Endothelial cell (in vitro differentiated cells): ENCODE measurements around the gene CLEC20A. TPM values are rescaled to one million over a fixed set of nuclear protein-coding genes. Genes with fewer than 3 reads are reported as not detected.

Source experiments
- DNase-seq: peaks from one replicate; pipeline ENCODE4 v3.0.0; 2021; ENCODE audit warnings: low spot score
- H3K27ac Mint-ChIP-seq: one replicate; pipeline ENCODE4 v1.8.0; 2021; ENCODE audit warnings: mixed read lengths, inconsistent platforms; ENCODE audit not compliant: unreplicated experiment
- H3K27me3 Mint-ChIP-seq: one replicate; pipeline ENCODE4 v1.8.0; 2021; ENCODE audit warnings: mild to moderate bottlenecking, moderate library complexity, mixed read lengths, inconsistent platforms; ENCODE audit not compliant: unreplicated experiment
- H3K36me3 Mint-ChIP-seq: one replicate; pipeline ENCODE4 v1.8.0; 2021; ENCODE audit warnings: mild to moderate bottlenecking, low read depth, mixed read lengths, inconsistent platforms; ENCODE audit not compliant: unreplicated experiment
- H3K4me1 Mint-ChIP-seq: one replicate; pipeline ENCODE4 v1.8.0; 2021; ENCODE audit warnings: mild to moderate bottlenecking, mixed read lengths, inconsistent platforms; ENCODE audit not compliant: unreplicated experiment
- H3K4me3 Mint-ChIP-seq: one replicate; pipeline ENCODE4 v1.8.0; 2021; ENCODE audit warnings: mild to moderate bottlenecking, mixed read lengths, inconsistent platforms; ENCODE audit not compliant: unreplicated experiment
- H3K9me3 Mint-ChIP-seq: one replicate; pipeline ENCODE4 v1.8.0; 2021; ENCODE audit warnings: mixed read lengths, inconsistent platforms; ENCODE audit not compliant: unreplicated experiment
- CTCF ChIP-seq: fragments of 200-600 bp; sonication (generic); IDR thresholded peaks from one replicate; pipeline ENCODE4 v1.5.0; 2021; ENCODE audit warnings: antibody characterized with exemption; ENCODE audit not compliant: unreplicated experiment
- long read RNA-seq: library from polyadenylated mRNA; unstranded; transcript quantifications from one replicate; pipeline ENCODE4 v2.0.0, GENCODE V29; 2020; ENCODE audit not compliant: unreplicated experiment
- total RNA-seq: library from RNA; stranded (reverse); fragmentation: NEBNext Ultra II Directional; extraction: Animal tissue kit (Norgen Biotek cat#: 25700); gene quantifications from one replicate; pipeline ENCODE4 v1.2.1, GENCODE V29; 2021; ENCODE audit not compliant: unreplicated experiment

CLEC20A gene
- not detected for total RNA-seq
- long read RNA-seq: 0 reads

- Mint-ChIP-seq H3K27me3 (peaks cover 13% of the 10 kb centered on the region), H3K9me3 (no peaks in the 10 kb centered on the region), H3K36me3 (peaks cover 4% of the 10 kb centered on the region), H3K4me3 (no peak within 1 kb of the TSS), H3K4me1 (peaks cover 24% of the 10 kb centered on the region), H3K27ac (no peak within 1 kb of the TSS)
- DNase-seq: no peak
- no peak for TF ChIP-seq CTCF
These were observed at the start of gene CLEC20A for GRCh38 chr1:178496410-178497135. Gene CLEC20A (minus strand): TSS chr1:178496964. CDS start chr1:178496939, 25 bp downstream.

GRCh38 chr1:178544531-178544930, 47.8 kb upstream of the CLEC20A start:
- peaks cover 7% of the 10 kb centered on the region for H3K4me1 Mint-ChIP-seq
- no peak overlapping the region for H3K4me3 Mint-ChIP-seq
- H3K9me3 Mint-ChIP-seq: no peaks in the 10 kb centered on the region
- no peaks in the 10 kb centered on the region for H3K36me3 Mint-ChIP-seq
- H3K27me3 Mint-ChIP-seq: peaks cover 4% of the 10 kb centered on the region
- DNase-seq: no peak
- no peak for TF ChIP-seq CTCF
- H3K27ac Mint-ChIP-seq: no peak overlapping the region

- DNase-seq: no peak
These were observed 46.5 kb upstream of the CLEC20A start for GRCh38 chr1:178543290-178543607.

GRCh38 chr1:178542554-178543289, 46.0 kb upstream of the CLEC20A start:
- Mint-ChIP-seq H3K4me1 (peaks cover 7% of the 10 kb centered on the region), H3K4me3 (peak overlapping the region; percentile 94), H3K36me3 (no peaks in the 10 kb centered on the region), H3K9me3 (no peaks in the 10 kb centered on the region), H3K27ac (peak overlapping the region; percentile 75), H3K27me3 (peaks cover 4% of the 10 kb centered on the region)
- peak; percentile 100 for DNase-seq
- peak; percentile 100 for TF ChIP-seq CTCF

More at GRCh38 chr1:178543290-178543607, 46.5 kb upstream of the CLEC20A start:
- Mint-ChIP-seq H3K4me1 (peaks cover 7% of the 10 kb centered on the region), H3K27ac (no peak overlapping the region), H3K9me3 (no peaks in the 10 kb centered on the region), H3K4me3 (peak overlapping the region; percentile 94), H3K36me3 (no peaks in the 10 kb centered on the region), H3K27me3 (peaks cover 4% of the 10 kb centered on the region)
- TF ChIP-seq CTCF: no peak
